Measurements from ENCODE around the gene ZWINT. TPM values are rescaled to one million over a fixed set of nuclear protein-coding genes. Genes with fewer than 3 reads are reported as not detected.

ZWINT gene
- total RNA-seq, 3 donors from 2014 or later: 46.7 to 72.3 (median 58.7) TPM

- DNase-seq: no peak
- ATAC-seq: no peak
- Mint-ChIP-seq H3K27me3 (ENCODE audit: low read depth) (no peaks in the 10 kb centered on the region), H3K36me3 (ENCODE audit: insufficient read depth) (no peaks in the 10 kb centered on the region), H3K4me3 (no peak overlapping the region), H3K4me1 (ENCODE audit: low read depth) (no peaks in the 10 kb centered on the region), H3K9me3 (peaks cover 4% of the 10 kb centered on the region)
Observed at GRCh38 chr10:56318816-56319215, 42.2 kb downstream of the ZWINT start.

- no peaks in the 10 kb centered on the region for H3K4me1 Mint-ChIP-seq (ENCODE audit: low read depth)
- DNase-seq (no peak), ATAC-seq (no peak)
- no peaks in the 10 kb centered on the region for H3K36me3 Mint-ChIP-seq (ENCODE audit: insufficient read depth)
- H3K4me3 Mint-ChIP-seq: no peak overlapping the region
- H3K9me3 Mint-ChIP-seq: peaks cover 4% of the 10 kb centered on the region
- no peaks in the 10 kb centered on the region for H3K27me3 Mint-ChIP-seq (ENCODE audit: low read depth)
Observed at GRCh38 chr10:56317603-56318002, 43.5 kb downstream of the ZWINT start.

- Mint-ChIP-seq H3K36me3 (ENCODE audit: insufficient read depth) (no peaks in the 10 kb centered on the region), H3K9me3 (peaks cover 4% of the 10 kb centered on the region), H3K4me3 (no peak overlapping the region), H3K27me3 (ENCODE audit: low read depth) (no peaks in the 10 kb centered on the region), H3K4me1 (ENCODE audit: low read depth) (no peaks in the 10 kb centered on the region)
- ATAC-seq: no peak
- DNase-seq: no peak
Observed at GRCh38 chr10:56316603-56317002, 44.5 kb downstream of the ZWINT start.

Data from activated T-cell treated with anti-CD3 and anti-CD28 coated beads, Interleukin-2, amount 50 U/mL, for 4 hours (primary cell).